HG02610 (cell line): ENCODE measurements around the gene PHACTR2.

ENCODE experiments used
- ATAC-seq: cut with Tn5 transposase; IDR thresholded peaks from one replicate; pipeline ENCODE4 v1.9.1; 2021; ENCODE audit warnings: mild to moderate bottlenecking, moderate library complexity; ENCODE audit not compliant: unreplicated experiment

PHACTR2 gene

GRCh38 chr6:143674483-143675381 lies 3.0 kb upstream of the PHACTR2 start:
- ATAC-seq: no peak

- no peak for ATAC-seq
These were observed 2.3 kb upstream of the PHACTR2 start for GRCh38 chr6:143675382-143675900.

- ATAC-seq: no peak
These were observed 1.8 kb upstream of the PHACTR2 start for GRCh38 chr6:143675946-143676345.

GRCh38 chr6:143676437-143677045 lies 1.2 kb upstream of the PHACTR2 start:
- no peak for ATAC-seq

GRCh38 chr6:143677577-143677890 lies 231 bp upstream of the PHACTR2 start:
- ATAC-seq: no peak

- no peak for ATAC-seq
These were observed 1.3 kb downstream of the PHACTR2 start for GRCh38 chr6:143679041-143679440.

GRCh38 chr6:143680141-143680540 lies 2.4 kb downstream of the PHACTR2 start:
- no peak for ATAC-seq

GRCh38 chr6:143682805-143683204 lies 5.0 kb downstream of the PHACTR2 start:
- no peak for ATAC-seq

- no peak for ATAC-seq
These were observed 6.7 kb downstream of the PHACTR2 start for GRCh38 chr6:143684486-143684885.

GRCh38 chr6:143685653-143686052 lies 7.9 kb downstream of the PHACTR2 start:
- ATAC-seq: no peak

GRCh38 chr6:143687591-143687990 lies 9.8 kb downstream of the PHACTR2 start:
- no peak for ATAC-seq

- no peak for ATAC-seq
These were observed 10.9 kb downstream of the PHACTR2 start for GRCh38 chr6:143688681-143689080.

- no peak for ATAC-seq
These were observed 12.1 kb downstream of the PHACTR2 start for GRCh38 chr6:143689852-143690251.

GRCh38 chr6:143691155-143691554 lies 13.4 kb downstream of the PHACTR2 start:
- no peak for ATAC-seq

GRCh38 chr6:143691900-143692636 lies 14.3 kb downstream of the PHACTR2 start:
- ATAC-seq: no peak

- ATAC-seq: no peak
These were observed 14.9 kb downstream of the PHACTR2 start for GRCh38 chr6:143692696-143693095.

- ATAC-seq: no peak
These were observed 16.2 kb downstream of the PHACTR2 start for GRCh38 chr6:143694013-143694412.

GRCh38 chr6:143694560-143694959 lies 16.8 kb downstream of the PHACTR2 start:
- ATAC-seq: no peak

GRCh38 chr6:143695130-143695968 lies 17.6 kb downstream of the PHACTR2 start:
- ATAC-seq: no peak

GRCh38 chr6:143695969-143696663 lies 18.4 kb downstream of the PHACTR2 start:
- no peak for ATAC-seq
